Activated gamma-delta T cell treated with Interleukin-2 at 50 U/mL for 16 hours (primary cell): ENCODE data around the gene PLA2G6.
"Not testable (repeated sequence)": the region's sequence is repeated elsewhere in the genome, so short reads cannot be mapped to it uniquely, and the experiment has no call there.

Experiments
- DNase-seq: peaks from one replicate; pipeline ENCODE4 v3.0.0-alpha.2; 2020

PLA2G6 gene

GRCh38 chr22:38187413-38188212, 6.0 kb upstream of the PLA2G6 start:
- no peak for DNase-seq

GRCh38 chr22:38186429-38186828, 4.8 kb upstream of the PLA2G6 start:
- DNase-seq: no peak

GRCh38 chr22:38184788-38185187, 3.2 kb upstream of the PLA2G6 start:
- DNase-seq: no peak

DNA sequence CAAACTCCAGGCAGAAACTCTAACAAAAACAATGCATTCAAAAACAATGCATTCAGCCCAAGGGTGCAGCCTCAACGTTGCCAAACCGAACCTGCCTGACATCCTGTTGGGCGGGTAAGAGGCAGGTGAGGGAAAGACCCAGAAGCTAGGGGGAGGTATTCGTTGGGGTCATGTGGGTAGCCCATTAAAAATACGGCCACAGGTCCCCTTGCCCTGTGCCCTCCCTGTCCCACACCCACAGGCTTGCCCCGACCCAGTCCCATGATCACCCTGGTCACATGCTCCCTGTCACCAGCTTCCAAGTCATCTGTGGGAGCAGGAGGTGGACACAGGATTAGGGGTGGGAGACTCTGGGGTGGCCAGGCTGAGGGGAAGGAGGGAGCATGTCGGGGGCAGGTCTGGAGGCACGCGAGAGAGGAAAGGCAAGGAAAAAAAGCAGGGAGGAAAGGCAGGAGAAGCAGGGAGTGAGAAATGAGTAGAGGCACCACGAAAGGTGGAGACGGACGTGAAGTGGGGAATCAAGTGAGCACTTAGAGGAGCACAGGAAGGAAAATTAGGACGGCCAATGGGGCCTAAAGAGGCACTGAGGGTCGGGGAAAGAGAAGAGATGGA, 683 bp downstream of the PLA2G6 start:
- DNase-seq: peak; percentile 37

DNA sequence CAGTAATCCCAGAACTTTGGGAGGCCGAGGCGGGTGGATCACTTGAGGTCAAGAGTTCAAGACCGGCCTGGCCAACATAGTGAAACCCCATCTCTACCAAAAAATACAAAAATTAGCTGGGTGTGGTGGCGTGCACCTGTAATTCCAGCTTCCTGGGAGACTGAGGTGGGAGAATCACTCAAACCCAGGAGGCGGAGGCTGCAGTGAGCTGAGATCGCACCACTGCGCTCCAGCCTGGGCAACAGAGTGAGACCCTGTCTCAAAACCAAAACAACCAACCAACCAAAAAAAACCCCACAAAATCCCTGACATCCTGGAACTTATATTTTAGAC, 3.1 kb downstream of the PLA2G6 start:
- DNase-seq: not testable (repeated sequence)

DNA sequence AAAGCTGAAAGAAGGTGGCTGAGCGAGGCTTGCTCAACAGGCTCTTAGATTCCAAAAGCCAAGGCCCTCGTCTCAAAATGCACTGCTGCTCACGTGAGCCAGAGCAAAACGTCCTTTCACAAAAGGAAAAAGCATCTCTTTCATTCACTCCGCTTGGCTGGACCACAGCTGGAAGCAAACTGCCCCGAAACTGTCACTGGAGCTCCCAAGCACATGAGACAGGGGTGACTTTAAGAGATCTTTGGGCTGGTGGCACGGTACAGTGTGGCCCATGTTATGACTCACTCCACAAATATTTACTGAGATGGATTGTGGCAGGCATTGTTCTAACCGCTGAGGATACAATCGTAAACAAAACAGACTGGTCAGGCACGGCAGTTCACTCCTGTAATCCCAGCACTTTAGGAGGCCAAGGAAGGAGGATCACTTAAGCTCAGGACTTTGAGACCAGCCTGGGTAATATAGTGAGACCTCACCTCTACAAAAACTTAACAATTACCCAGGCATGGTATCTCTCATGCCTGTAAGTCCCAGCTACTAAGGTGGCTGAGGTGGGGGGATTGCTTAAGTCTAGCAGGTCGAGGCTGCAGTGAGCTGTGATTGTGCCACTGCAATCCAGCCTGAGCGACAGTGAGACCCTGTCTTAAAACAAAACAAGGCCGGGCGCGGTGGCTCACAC, 3.6 kb downstream of the PLA2G6 start:
- DNase-seq: no peak

DNA sequence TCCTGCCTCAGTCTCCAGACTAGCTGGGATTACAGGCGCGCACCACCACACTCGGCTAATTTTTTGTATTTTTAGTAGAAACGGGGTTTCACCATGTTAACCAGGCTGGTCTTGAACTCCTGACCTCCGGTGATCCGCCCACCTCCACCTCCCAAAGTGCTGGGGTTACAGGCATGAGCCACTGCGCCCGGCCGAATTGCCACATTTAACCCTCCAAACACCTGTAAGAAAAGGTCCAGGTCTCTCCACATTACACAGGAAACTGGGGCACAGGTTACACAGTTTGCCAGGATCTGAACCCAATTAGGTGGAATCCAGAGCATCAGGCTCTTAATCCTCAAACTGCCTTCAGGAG, 4.1 kb downstream of the PLA2G6 start:
- DNase-seq: not testable (repeated sequence)

DNA sequence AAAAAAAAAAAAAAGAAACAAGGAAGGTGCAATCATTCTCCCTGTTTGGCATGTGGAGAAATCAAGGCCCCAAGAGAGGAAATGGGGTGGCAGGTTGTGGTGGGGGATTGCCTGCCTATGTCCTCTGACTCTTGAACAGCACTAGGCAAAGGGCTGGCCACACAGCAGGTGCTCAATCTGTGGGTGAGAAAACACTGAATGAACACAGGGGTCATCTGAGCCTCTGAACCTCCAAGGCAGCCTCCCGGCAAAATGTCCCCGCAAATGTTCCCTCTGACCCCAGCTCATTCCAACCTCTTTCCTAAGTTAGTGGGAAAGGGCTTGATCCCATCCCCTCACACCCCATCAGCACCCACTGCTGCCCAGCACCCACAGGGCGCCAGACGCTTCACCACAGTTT, 4.6 kb downstream of the PLA2G6 start:
- peak; percentile 15 for DNase-seq

- DNase-seq: peak; percentile 63
These were observed 5.4 kb downstream of the PLA2G6 start for GRCh38 chr22:38176170-38176741.

DNA sequence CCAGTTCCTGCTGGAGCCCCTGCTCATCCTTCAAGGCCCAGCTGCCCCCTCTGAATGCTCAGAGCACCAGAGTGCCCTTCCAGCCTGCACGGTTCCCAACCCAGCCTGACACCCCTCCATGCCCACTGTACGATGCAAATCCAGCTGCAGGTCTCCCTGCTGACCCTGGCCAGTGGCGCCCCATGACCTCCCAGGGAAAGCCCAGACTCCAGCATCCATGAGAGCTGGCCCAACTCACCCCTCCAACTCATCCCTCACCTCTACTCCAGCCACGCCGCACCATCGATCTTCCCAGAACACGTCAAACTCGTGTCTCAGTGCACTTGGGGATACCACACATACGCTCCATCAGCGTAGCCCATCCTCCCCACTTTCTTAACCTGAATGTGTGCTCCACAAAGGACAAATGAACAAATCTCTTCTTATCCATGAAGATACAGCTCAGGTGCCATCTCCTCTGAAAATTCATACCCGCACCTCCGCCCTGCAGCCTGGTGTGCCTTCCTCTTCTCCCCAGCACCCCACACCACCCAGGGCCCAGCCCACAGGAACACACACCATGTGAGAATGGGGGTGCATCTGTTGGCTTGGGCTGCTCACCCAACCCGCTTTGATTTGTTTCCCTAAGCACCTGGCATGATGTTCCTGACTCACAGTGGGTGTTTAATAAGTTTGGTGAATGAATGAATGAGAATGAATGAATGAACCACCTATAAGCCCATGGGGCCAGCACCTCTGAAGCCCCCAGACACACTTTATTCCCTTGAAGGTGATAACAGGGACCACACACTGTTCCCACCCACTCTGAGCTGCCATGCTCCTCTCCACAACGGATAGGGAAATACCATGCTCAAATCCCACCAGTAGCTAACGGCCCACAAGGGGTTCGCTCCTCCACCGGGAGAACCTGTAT, 6.2 kb downstream of the PLA2G6 start:
- DNase-seq: no peak

- no peak for DNase-seq
These were observed 7.0 kb downstream of the PLA2G6 start for GRCh38 chr22:38174626-38175025.

DNA sequence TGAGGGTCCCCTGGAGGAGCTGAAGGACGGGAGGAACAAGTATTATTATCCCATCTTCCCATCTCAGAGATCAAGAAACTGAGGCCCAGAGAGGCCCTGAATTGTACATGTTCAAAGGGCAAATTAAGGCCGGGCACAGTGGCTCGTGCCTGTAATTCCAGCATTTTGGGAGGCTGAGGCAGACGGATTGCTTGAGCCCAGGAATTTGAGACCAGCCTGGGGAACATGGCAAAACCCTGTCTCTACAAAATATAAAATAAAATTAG, 8.1 kb downstream of the PLA2G6 start:
- DNase-seq: no peak

DNA sequence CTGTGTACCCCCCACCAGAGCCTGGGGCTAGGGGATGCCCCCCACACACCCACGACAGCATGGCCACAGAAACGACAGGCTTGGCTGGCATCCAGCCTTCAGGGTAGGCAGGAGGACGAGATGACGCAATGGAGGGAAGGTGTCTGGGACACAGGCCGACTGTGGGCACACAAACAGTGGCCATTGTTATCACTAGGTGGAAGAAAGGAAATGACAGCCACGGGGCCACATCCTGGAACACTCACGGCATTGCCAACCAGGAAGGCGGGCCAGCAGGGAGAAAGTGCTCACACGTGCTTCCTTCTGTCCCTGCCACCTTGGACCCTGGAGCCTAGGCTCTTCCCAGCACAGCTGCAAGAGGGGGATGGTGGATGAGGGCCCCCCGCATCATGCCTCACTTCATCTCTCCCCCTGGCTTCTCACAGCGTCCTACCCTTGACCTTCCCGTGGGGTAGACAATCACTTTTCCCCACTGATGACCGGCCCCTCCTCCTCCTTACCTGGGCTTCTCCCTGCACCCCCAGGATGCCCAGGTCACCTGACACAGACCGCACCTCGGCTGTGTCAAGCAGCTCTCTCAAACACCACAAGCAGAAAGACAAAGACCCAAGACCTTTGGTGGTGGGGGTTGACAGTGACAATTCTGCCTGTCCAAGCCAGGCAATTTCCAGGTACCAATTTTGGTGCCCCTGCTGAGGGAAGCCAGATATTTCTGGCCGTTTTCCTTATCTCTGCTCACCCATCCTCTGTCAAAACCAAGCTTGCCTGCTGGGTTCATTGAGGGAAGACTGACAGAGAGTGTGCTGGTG, 8.6 kb downstream of the PLA2G6 start:
- peak; percentile 68 for DNase-seq

GRCh38 chr22:38171927-38172831, 9.5 kb downstream of the PLA2G6 start:
- no peak for DNase-seq

DNA sequence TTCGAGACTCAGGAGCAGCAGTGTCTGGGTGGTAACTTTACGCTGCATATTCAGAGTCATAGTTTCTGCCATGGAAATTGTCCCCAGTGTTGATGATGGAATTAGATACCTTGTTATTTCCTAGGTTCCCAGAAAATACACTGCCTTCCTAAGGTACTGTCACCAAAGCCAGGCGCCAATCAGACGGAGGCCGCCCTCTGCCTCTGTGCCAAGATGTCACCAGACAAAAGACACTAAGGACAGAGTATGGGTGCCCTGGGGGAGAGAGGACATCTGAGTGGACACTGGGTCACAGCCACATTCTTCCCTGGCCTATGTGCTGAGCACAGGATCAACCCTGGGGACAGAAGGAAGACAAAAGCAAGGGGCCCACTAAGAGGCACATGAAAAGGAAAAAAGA, 11.2 kb downstream of the PLA2G6 start:
- no peak for DNase-seq

DNA sequence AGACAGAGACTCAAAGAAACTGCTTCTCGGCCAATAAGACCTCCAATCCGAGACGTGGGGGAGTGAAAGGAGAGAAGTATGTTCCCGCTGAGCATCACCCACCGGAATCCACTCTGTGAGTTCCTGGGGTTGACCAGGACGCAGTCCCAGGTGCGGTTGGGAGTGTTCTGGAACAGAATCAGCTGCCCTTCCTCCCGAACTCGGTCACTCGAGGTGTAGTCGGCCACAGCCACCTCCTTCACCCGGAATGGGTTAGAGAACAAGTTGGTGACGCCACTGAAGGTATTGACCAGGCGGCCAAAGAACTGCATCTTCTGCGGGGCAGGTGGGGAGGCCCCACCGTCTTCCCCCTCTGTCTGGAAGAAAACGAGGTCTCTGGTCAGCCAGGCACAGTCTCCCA, 12.5 kb downstream of the PLA2G6 start:
- no peak for DNase-seq

GRCh38 chr22:38167988-38168407, 13.6 kb downstream of the PLA2G6 start:
- no peak for DNase-seq

GRCh38 chr22:38165922-38166593, 15.6 kb downstream of the PLA2G6 start:
- no peak for DNase-seq

- DNase-seq: no peak
These were observed 17.1 kb downstream of the PLA2G6 start for GRCh38 chr22:38164551-38164918.

DNA sequence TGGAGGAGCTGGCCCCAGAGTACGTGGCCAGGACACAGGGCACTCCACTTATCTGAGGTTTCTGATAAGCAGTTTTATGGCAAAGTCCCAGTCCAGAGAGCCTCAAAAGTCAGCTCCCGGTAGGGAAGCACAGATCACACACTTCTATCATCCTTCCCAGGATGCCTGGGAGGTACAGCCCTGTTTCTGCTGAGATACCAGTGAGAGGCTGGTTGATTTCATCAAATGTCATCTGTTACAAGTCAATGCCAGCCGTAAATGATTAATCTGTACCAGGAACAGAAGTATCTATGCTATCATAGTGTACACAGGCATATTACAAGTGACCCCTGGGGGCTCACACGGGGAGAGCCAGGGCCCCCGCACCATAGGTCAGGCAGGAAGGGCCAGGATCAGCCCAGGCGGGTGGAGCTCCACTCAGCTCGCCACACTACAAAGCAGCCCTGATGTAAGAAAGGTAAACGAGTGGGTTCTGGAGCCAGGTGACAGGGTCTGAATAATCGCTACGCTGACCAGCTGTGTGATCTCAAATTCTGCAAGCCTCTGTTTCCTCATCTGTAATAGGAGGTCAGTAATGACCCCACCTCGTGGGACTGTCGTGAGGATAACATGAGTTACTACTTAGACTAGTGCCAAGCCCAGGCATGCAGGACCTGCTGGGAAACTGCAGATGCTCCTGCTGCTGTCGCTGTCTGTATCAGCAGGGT, 17.6 kb downstream of the PLA2G6 start:
- no peak for DNase-seq
